ENCODE results near the gene PTPN7. TPM values are rescaled to one million over a fixed set of nuclear protein-coding genes. Genes with fewer than 3 reads are reported as not detected.

The PTPN7 gene
- total and polyA plus RNA-seq, 2 donors (not counting 3 experiments of a cell fraction or from before 2014, with no cell fraction given): 0.86 to 1.8 TPM

DNA sequence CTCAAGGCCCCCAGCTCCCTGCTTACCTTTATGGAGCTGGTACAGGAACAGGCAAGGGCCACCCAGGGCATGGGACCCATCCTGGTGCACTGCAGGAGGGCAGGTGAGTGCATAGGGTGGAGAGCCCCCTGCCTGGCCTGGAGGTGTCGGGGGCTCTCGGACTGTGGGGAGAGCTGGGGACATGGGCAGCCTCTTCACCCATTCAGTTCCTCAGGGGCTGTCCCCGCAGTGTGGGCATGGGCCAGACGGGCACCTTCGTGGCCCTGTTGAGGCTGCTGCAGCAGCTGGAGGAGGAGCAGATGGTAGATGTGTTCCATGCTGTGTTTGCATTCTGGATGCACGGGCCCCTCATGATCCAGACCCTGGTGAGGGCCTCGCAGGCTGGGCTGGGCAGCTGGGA, 25.9 kb upstream of the PTPN7 start:
- intact Hi-C loops (cut with micrococcal nuclease) (no loop called here), dilution Hi-C loops (cut with MboI; ENCODE audit: extremely low pct_ligation_motif_present, low sequenced_read_pairs) (no loop called here)
- no peaks in the 10 kb centered on the region for H4K20me1 ChIP-seq (replicated peaks; ENCODE audit: control insufficient read depth, extremely low read depth, insufficient read depth, low read length)
- no peak for TF ChIP-seq JUN (IDR thresholded peaks at IDR 0.05; ENCODE audit: borderline replicate concordance, insufficient read depth, insufficient read length, low read depth)
- TF ChIP-seq MYC (IDR thresholded peaks at IDR 0.05; ENCODE audit: low read depth, low read length): no peak
- TF ChIP-seq, protein P1, sequence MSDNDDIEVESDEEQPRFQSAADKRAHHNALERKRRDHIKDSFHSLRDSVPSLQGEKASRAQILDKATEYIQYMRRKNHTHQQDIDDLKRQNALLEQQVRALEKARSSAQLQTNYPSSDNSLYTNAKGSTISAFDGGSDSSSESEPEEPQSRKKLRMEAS (IDR thresholded peaks at IDR 0.05; ENCODE audit: insufficient read depth, insufficient read length): no peak
- no peak for TF ChIP-seq POLR2AphosphoS5 (IDR thresholded peaks at IDR 0.05; ENCODE audit: insufficient read depth, low read depth, low read length)
- TF ChIP-seq EZH2 (IDR thresholded peaks at IDR 0.05; ENCODE audit: borderline replicate concordance, low read depth, low read length, severe bottlenecking): no peak
- TF ChIP-seq POLR2A (IDR thresholded peaks at IDR 0.05; ENCODE audit: low read depth, low read length): no peak
- no peak for TF ChIP-seq GATA2 (IDR thresholded peaks at IDR 0.05; ENCODE audit: insufficient read depth, insufficient read length, low read depth, low read length)
- no peak for TF ChIP-seq FOS (IDR thresholded peaks at IDR 0.05; ENCODE audit: borderline replicate concordance, insufficient read depth, low read length)
- TF ChIP-seq, protein P2, sequence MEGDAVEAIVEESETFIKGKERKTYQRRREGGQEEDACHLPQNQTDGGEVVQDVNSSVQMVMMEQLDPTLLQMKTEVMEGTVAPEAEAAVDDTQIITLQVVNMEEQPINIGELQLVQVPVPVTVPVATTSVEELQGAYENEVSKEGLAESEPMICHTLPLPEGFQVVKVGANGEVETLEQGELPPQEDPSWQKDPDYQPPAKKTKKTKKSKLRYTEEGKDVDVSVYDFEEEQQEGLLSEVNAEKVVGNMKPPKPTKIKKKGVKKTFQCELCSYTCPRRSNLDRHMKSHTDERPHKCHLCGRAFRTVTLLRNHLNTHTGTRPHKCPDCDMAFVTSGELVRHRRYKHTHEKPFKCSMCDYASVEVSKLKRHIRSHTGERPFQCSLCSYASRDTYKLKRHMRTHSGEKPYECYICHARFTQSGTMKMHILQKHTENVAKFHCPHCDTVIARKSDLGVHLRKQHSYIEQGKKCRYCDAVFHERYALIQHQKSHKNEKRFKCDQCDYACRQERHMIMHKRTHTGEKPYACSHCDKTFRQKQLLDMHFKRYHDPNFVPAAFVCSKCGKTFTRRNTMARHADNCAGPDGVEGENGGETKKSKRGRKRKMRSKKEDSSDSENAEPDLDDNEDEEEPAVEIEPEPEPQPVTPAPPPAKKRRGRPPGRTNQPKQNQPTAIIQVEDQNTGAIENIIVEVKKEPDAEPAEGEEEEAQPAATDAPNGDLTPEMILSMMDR (IDR thresholded peaks at IDR 0.05; ENCODE audit: extremely low read depth in 1 of 2, insufficient read depth in 1 of 2, low read depth in 1 of 2, low read length in 2 of 2): no peak
- no peak overlapping the region for H3K9ac ChIP-seq (replicated peaks; ENCODE audit: extremely low read depth, insufficient read depth, low read length)
- H3K4me2 ChIP-seq (ENCODE audit: insufficient read depth, low read length): no peak overlapping the region
- H2AFZ ChIP-seq (ENCODE audit: low read depth, low read length): no peak overlapping the region
- H3K4me1 ChIP-seq (ENCODE audit: control insufficient read depth, extremely low read depth, insufficient read depth, low read length): no peaks in the 10 kb centered on the region
- DNase-seq (ENCODE audit: low read depth, low spot score): no peak
- H3K36me3 ChIP-seq (ENCODE audit: control insufficient read depth in 2 of 2, extremely low read depth in 1 of 2, insufficient read depth in 2 of 2, low read length in 2 of 2): no peaks in the 10 kb centered on the region
- H3K27ac ChIP-seq (ENCODE audit: insufficient read depth, low read depth, low read length): no peak overlapping the region
- ChIA-PET CTCF (interaction anchor here (0.9 to 7.7 kb wide), 5 partner anchors 49 to 533 kb away, joined by 3 to 107 read pairs (median 4); no protein-coding TSS in a partner anchor), POLR2A (no interaction called here)
- no peaks in the 10 kb centered on the region for H3K9me3 ChIP-seq (replicated peaks; ENCODE audit: control insufficient read depth, insufficient read depth, low read length)
- BruUV-seq (replicated peaks): no TSS peak
- no peak for FAIRE-seq
- no peak overlapping the region for H3K4me3 ChIP-seq (replicated peaks in 1 of 3; ENCODE audit: insufficient read depth in 1 of 3, low read depth in 1 of 3, low read length in 3 of 3)
- peaks cover 4 to 8% of the 10 kb centered on the region in 2 experiments for H3K27me3 ChIP-seq (ENCODE audit: control insufficient read depth in 2 of 2, insufficient read depth in 2 of 2, low read length in 2 of 2)
- H3K79me2 ChIP-seq (ENCODE audit: control insufficient read depth, insufficient read depth, low read length): no peaks in the 10 kb centered on the region
- H3K9me1 ChIP-seq (replicated peaks; ENCODE audit: control insufficient read depth, extremely low read depth, insufficient read depth, low read length): no peaks in the 10 kb centered on the region

Data from endothelial cell of umbilical vein (primary cell).